Measurements from ENCODE around the gene LLGL2. TPM values are rescaled to one million over a fixed set of nuclear protein-coding genes. Genes with fewer than 3 reads are reported as not detected.

LLGL2 gene
- total RNA-seq, 1 donor from 2014 or later: 44.9 TPM

- no peak overlapping the region for H3K4me3 ChIP-seq
- no peak for DNase-seq (ENCODE audit: extremely low spot score in 2 of 2)
- no peaks in the 10 kb centered on the region for H3K9me3 ChIP-seq
- intact Hi-C loops (cut with DNase I): no loop called here
- TF ChIP-seq POLR2AphosphoS5 (IDR thresholded peaks at IDR 0.05; ENCODE audit: insufficient read depth in 1 of 2, low read depth in 1 of 2): no peak
- TF ChIP-seq POLR2A (IDR thresholded peaks at IDR 0.05): no peak
- TF ChIP-seq CTCF (IDR thresholded peaks at IDR 0.05): no peak
- H3K36me3 ChIP-seq: no peaks in the 10 kb centered on the region
- H3K27ac ChIP-seq: peak overlapping the region; percentile 42
- H3K4me1 ChIP-seq: peaks cover 12% of the 10 kb centered on the region
- H3K27me3 ChIP-seq: no peaks in the 10 kb centered on the region
These were observed 78.7 kb downstream of the LLGL2 start for GRCh38 chr17:75604034-75604695.

- H3K9me3 ChIP-seq: no peaks in the 10 kb centered on the region
- no peak overlapping the region for H3K27ac ChIP-seq
- DNase-seq (ENCODE audit: extremely low spot score in 2 of 2): no peak
- H3K36me3 ChIP-seq: no peaks in the 10 kb centered on the region
- H3K27me3 ChIP-seq: no peaks in the 10 kb centered on the region
- TF ChIP-seq POLR2AphosphoS5 (IDR thresholded peaks at IDR 0.05; ENCODE audit: insufficient read depth in 1 of 2, low read depth in 1 of 2) (no peak), POLR2A (IDR thresholded peaks at IDR 0.05) (no peak), CTCF (IDR thresholded peaks at IDR 0.05) (no peak)
- H3K4me1 ChIP-seq: peaks cover 12% of the 10 kb centered on the region
- no peak overlapping the region for H3K4me3 ChIP-seq
- intact Hi-C loops (cut with DNase I): no loop called here
These were observed 80.3 kb downstream of the LLGL2 start for GRCh38 chr17:75605790-75606189.

- no peaks in the 10 kb centered on the region for H3K36me3 ChIP-seq
- TF ChIP-seq POLR2A (IDR thresholded peaks at IDR 0.05): no peak
- TF ChIP-seq CTCF (IDR thresholded peaks at IDR 0.05): no peak
- no peak for TF ChIP-seq POLR2AphosphoS5 (IDR thresholded peaks at IDR 0.05; ENCODE audit: insufficient read depth in 1 of 2, low read depth in 1 of 2)
- H3K27ac ChIP-seq: no peak overlapping the region
- peaks cover 12% of the 10 kb centered on the region for H3K4me1 ChIP-seq
- intact Hi-C loops (cut with DNase I): no loop called here
- H3K4me3 ChIP-seq: no peak overlapping the region
- no peaks in the 10 kb centered on the region for H3K27me3 ChIP-seq
- no peaks in the 10 kb centered on the region for H3K9me3 ChIP-seq
- no peak for DNase-seq (ENCODE audit: extremely low spot score in 2 of 2)
These were observed 81.6 kb downstream of the LLGL2 start for GRCh38 chr17:75607086-75607485.

GRCh38 chr17:75610103-75610984, 84.8 kb downstream of the LLGL2 start:
- TF ChIP-seq POLR2A (IDR thresholded peaks at IDR 0.05): no peak
- no peak for TF ChIP-seq CTCF (IDR thresholded peaks at IDR 0.05)
- TF ChIP-seq POLR2AphosphoS5 (IDR thresholded peaks at IDR 0.05; ENCODE audit: insufficient read depth in 1 of 2, low read depth in 1 of 2): no peak
- intact Hi-C loops (cut with DNase I): no loop called here
- H3K36me3 ChIP-seq: peaks cover 0 to 21% of the 10 kb centered on the region in 2 donors
- no peak for DNase-seq (ENCODE audit: extremely low spot score in 2 of 2)
- no peaks in the 10 kb centered on the region for H3K4me1 ChIP-seq
- H3K27ac ChIP-seq: no peak overlapping the region
- no peaks in the 10 kb centered on the region for H3K27me3 ChIP-seq
- no peak overlapping the region for H3K4me3 ChIP-seq
- no peaks in the 10 kb centered on the region for H3K9me3 ChIP-seq

Data from vagina (tissue), 2 donors.